ENCODE data around the gene PSAP. TPM values are rescaled to one million over a fixed set of nuclear protein-coding genes. Genes with fewer than 3 reads are reported as not detected.

Gene PSAP
- total RNA-seq, 1 experiment from 2014 or later = 336 TPM

- Mint-ChIP-seq H3K36me3 (ENCODE audit: insufficient read depth in 1 of 3, low read depth in 3 of 3) (peaks cover 44 to 73% (median 72%) of the 10 kb centered on the region in 3 experiments), H3K4me1 (no peaks in the 10 kb centered on the region), H3K4me3 (no peak overlapping the region; a peak in 1 of 5 replicates), H3K27ac (no peak overlapping the region), H3K9me3 (no peaks in the 10 kb centered on the region), H3K27me3 (ENCODE audit: low read depth) (no peaks in the 10 kb centered on the region)
- Histone ChIP-seq H4K91ac (ENCODE audit: insufficient read length, low read depth, low read length) (no peak overlapping the region), H2BK120ac (ENCODE audit: low read depth, low read length, poor library complexity, severe bottlenecking) (no peak overlapping the region), H3K14ac (ENCODE audit: insufficient read depth, low read length) (no peak overlapping the region), H3K4ac (ENCODE audit: low read depth, low read length) (no peak overlapping the region), H4K5ac (ENCODE audit: insufficient read length, low read depth, low read length) (no peak overlapping the region), H3K23me2 (ENCODE audit: insufficient read length, low read depth, low read length, poor library complexity, severe bottlenecking) (no peaks in the 10 kb centered on the region), H3K27ac (ENCODE audit: insufficient read length, low read depth, low read length) (no peak overlapping the region), H2BK5ac (ENCODE audit: insufficient read length, low read length) (no peak overlapping the region), H3K23ac (ENCODE audit: insufficient read length, low read depth, low read length) (no peak overlapping the region), H2AFZ (ENCODE audit: low read length) (no peak overlapping the region), H2BK20ac (ENCODE audit: low read depth, low read length, poor library complexity, severe bottlenecking) (no peak overlapping the region), H3K79me1 (ENCODE audit: insufficient read depth, low read depth, low read length, poor library complexity, severe bottlenecking) (peaks cover 7% of the 10 kb centered on the region), H3K4me2 (ENCODE audit: insufficient read depth, insufficient read length, low read length) (no peak overlapping the region), H2BK12ac (ENCODE audit: insufficient read length, low read depth, low read length) (no peak overlapping the region), H3K18ac (ENCODE audit: insufficient read length, low read depth, low read length) (no peak overlapping the region), H3K56ac (ENCODE audit: insufficient read length, low read depth, low read length) (no peak overlapping the region), H3K27me3 (ENCODE audit: insufficient read depth, low read length) (no peaks in the 10 kb centered on the region), H2AK5ac (ENCODE audit: insufficient read length, low read length) (no peak overlapping the region), H3T11ph (ENCODE audit: low read length) (no peak overlapping the region), H3K79me2 (ENCODE audit: insufficient read depth, low read length) (peaks cover 7% of the 10 kb centered on the region; the same call in 1 of the 2 replicates), H3K9me3 (ENCODE audit: control insufficient read depth, low read depth, low read length) (no peaks in the 10 kb centered on the region), H2BK15ac (ENCODE audit: low read depth, low read length) (no peak overlapping the region), H4K20me1 (ENCODE audit: control insufficient read depth, insufficient read depth, insufficient read length) (no peaks in the 10 kb centered on the region), H4K8ac (replicated peaks; ENCODE audit: insufficient read length, low read depth, low read length) (no peak overlapping the region), H3K4me1 (ENCODE audit: insufficient read depth, low read length) (no peaks in the 10 kb centered on the region), H3K9ac (ENCODE audit: extremely low read depth, insufficient read length, low read length) (no peak overlapping the region)
- DNase-seq = no peak
- TF ChIP-seq CTCF (conservative IDR thresholded peaks at IDR 0.05) = no peak
- WGBS (ENCODE audit: extremely low coverage, insufficient read length, low lambda C conversion rate) = no CpG with 5 or more reads among the region's 5 CpGs
These were observed 21.2 kb downstream of the PSAP start for GRCh38 chr10:71829896-71830295.

Measured in H9 (cell line).